ENCODE results near the gene TNFAIP2.

The TNFAIP2 gene

GRCh38 chr14:103179094-103179493 is 55.8 kb downstream of the TNFAIP2 start:
- DNase-seq (ENCODE audit: low read depth in 2 of 3, low spot score in 1 of 3): no peak

- no peak for DNase-seq (ENCODE audit: low read depth in 2 of 3, low spot score in 1 of 3)
Measured at GRCh38 chr14:103180331-103180730, 57.1 kb downstream of the TNFAIP2 start.

- DNase-seq (ENCODE audit: low read depth in 2 of 3, low spot score in 1 of 3): no peak
Measured at GRCh38 chr14:103184046-103184445, 60.8 kb downstream of the TNFAIP2 start.

- DNase-seq (ENCODE audit: low read depth in 2 of 3, low spot score in 1 of 3): peak in 1 of 3 donors; percentile 10
Measured at GRCh38 chr14:103185051-103186029, 62.1 kb downstream of the TNFAIP2 start.

- DNase-seq (ENCODE audit: low read depth in 2 of 3, low spot score in 1 of 3): no peak
Measured at GRCh38 chr14:103186241-103186822, 63.1 kb downstream of the TNFAIP2 start.

Data from stimulated activated CD4-positive, alpha-beta T cell treated with anti-CD3 and anti-CD28 coated beads, Interleukin-12 subunit alpha, Interleukin-12 subunit beta, amount 100 ng/mL, for 48 hours (primary cell).